ENCODE data around the gene DHX30. TPM values are rescaled to one million over a fixed set of nuclear protein-coding genes. Genes with fewer than 3 reads are reported as not detected.

Gene DHX30
- polyA plus RNA-seq, 3 donors = 70.6 to 83.7 (median 71.1) TPM

DNA sequence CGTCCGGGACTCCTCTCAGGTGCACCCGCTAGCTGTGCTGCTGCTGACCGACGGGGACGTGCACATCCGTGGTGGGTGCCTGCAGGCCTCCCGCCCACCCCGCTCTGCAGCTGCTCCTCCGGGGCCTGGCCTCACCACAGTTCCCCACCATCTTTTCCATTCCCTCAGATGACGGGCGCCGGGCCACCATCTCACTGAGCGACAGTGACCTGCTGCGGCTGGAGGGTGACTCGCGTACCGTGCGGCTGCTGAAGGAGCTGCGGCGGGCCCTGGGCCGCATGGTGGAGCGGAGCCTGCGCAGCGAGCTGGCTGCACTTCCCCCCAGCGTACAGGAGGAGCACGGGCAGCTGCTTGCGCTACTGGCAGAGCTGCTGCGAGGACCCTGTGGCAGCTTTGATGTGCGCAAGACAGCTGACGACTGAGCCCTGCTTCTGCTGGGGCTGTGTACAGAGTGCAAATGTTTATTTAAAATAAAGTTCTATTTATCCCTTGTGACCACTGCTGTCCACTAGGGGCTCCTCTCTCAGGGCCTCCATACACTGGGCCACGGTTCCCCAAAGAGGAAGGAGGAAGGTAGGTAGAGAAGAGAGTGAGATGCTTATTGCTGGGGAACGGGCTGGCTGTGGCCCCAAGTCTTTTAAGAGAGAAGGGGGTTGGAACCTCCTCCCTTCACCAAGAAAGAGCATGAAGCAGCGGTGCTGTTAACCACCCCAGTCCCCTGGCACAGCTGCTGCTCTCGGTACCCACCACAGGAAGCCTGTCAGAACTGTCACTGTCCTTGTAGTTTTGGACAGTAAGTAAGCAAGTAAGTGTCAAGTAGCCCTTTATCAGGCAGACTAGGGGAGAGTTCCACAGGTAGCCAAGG is 47.0 kb downstream of the DHX30 start:
- DNase-seq = no peak

DNA sequence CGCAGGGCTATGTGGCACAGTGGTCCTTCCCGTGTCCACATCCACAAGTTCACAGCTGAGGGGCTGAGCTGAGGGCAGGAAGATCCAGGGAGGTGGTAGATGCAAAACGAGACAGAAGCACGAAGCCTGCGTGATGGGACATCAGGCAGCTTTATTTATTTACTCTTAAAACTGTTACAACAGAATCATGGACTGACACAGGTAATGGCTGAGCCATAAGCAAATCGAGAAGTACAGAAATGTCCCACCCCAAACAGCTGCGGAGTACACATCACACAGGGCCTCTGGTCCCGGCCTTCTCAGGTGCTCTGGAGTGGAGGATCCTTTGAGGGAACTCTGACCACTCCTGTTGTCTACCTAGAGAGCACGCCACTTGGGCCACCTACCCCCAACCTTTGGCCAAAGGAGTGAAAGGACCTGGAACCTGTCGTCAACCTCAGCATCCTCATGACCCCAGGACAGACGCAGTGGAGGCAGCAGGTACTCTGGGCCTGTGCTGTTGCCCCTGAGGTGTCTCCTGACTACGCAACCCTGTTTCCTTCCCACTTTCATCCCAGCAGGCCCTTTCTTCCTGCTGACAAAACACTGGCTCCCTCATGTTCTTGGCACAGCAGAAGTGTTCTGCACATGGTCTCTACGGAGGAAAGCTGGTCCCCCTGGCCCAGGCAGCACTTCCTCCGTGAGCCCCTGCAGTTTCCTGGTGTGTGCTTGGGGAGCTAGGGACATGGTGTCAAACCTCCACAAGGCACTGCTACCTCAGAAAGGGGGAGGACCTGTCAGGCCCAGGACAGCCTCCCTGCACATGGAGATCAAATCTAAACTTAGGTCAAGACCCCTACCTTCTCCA is 47.8 kb downstream of the DHX30 start:
- DNase-seq = no peak

DNA sequence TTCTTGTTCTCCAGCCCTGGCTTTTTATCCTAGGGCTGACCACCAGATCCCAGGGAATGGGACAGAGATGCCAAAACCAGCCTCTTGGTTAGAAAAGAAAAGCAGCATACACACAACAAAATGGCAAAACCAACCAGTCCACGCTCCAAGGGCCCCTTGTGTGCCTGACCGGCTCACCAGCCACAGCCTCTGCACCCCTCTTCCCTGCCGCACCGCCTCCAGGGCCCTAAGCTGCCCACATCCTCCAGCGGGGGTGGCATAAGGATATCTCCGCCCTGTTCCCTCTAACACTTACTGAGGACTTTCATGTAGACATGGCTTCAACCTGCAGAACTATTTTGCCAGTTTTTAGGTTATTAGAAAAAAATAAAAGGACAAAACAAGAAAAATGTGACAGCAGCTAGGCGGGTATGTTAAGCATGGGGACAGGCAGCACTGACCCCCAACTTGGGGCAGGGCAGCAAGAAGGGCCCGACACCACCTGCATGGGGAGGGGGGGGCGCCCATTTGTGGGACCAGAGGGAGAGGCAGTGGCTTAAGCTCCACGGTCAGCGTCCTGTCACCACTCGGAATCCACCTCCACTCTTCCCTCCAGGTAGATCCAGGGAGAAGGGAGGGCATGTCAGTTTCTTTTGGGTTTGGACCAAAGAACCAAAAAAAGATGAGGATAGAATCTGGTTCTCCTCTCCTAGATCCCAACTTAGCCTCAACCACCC is 49.1 kb downstream of the DHX30 start:
- DNase-seq = no peak

- DNase-seq = no peak
Observed at GRCh38 chr3:47852604-47853602, 50.0 kb downstream of the DHX30 start.

DNA sequence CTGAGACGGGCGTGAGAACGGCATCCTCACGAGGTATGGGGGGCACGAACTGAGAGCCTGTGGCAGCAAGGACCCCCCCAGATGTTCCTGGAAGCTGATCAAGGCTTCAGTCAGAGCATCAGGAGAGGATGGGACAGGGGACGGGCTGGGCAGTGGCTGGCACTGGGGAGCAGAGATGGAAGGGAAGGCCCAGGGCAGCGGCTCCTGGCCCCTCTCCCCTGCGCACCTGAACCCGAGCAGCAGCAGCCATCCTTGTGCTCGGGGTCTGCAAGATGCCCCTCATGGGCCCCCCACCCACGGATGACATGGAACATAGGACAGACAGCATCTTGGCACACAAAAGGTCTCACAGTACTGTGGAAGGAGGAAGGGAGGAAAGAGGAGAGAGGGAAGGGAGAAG is 51.3 kb downstream of the DHX30 start:
- no peak for DNase-seq

GRCh38 chr3:47854720-47855455 is 52.0 kb downstream of the DHX30 start:
- no peak for DNase-seq

DNA sequence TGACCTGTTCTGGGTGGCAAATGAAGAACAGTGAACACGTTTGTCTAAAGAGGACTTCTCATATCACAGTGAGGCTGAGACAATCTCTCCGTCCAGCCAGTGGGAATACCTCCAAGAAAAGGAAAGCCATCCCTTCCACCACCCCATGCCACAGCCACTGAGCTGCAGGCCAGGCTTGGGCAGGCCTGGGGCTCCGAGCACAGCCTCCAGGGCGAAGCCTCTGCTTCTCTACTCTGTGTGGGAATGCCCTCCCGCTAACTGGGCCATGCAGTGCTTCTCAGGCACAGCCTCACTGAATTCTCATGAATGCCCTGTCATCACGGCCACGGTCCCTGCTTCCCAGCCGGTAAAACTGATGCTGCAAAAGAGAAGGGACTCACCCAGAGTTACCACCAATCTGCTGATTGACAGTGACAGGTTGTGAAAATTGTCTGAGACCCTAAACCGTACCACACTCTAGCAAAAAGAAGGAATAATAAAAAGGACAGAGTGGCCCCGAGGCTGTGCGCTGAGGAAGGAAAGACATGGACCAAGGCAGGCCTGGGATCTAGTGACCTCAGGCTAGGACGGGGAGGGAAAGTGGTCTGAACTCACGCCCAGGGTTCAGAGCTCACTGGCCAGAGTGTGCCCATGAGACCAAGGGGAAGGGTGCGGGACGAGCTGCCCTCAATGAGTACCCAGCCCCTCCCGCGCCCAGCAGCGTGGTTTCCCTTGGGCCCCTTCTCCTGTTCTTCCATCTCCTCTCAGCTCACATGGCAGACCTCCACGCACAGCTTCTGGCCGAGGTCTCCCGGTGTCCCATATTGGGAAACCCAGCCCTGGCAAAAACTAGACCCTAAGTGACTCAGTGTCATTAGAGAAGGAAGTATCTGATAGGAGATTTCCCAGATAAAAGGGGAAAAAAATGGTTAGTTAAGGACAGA is 52.8 kb downstream of the DHX30 start:
- DNase-seq = no peak

- DNase-seq = no peak
Observed at GRCh38 chr3:47856669-47857068, 53.7 kb downstream of the DHX30 start.

GRCh38 chr3:47857151-47857550 is 54.2 kb downstream of the DHX30 start:
- no peak for DNase-seq

DNA sequence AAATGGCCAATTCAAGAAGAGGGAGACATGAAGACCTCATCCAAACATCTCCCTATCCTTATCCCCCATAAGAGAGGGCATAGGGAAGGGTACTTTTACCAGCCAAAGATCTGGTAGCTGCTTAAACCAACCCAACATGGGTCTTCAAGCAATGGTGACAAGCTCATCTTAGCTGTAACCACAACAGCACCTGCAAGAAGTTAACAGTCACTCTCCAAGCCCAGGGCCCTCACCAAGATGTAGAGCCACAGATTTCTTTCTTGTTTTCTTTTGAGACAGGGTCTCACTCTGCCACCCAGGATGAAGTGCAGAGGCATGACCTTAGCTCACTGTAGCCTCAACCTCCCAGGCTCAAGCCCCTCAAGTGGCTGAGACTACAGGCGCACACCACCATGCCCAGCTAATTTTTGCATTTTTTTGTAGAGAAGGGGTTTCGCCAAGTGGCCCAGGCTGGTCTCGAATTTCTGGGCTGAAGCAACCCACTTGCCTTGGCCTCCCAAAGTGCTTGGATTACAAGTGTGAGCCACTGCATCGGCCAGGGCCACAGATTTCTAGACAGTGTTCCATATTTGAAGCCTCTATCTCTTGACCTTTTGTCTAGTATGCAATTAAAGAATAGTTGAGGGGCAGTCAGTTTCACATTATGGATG is 57.1 kb downstream of the DHX30 start:
- DNase-seq = no peak

GRCh38 chr3:47863391-47864128 is 60.6 kb downstream of the DHX30 start:
- no peak for DNase-seq

GRCh38 chr3:47865192-47865591 is 62.3 kb downstream of the DHX30 start:
- DNase-seq = no peak

- DNase-seq = no peak
Observed at GRCh38 chr3:47867451-47868044, 64.6 kb downstream of the DHX30 start.

GRCh38 chr3:47868306-47868705 is 65.4 kb downstream of the DHX30 start:
- no peak for DNase-seq

GRCh38 chr3:47870156-47870555 is 67.2 kb downstream of the DHX30 start:
- DNase-seq = no peak

GRCh38 chr3:47870702-47871260 is 67.8 kb downstream of the DHX30 start:
- DNase-seq = no peak

- DNase-seq = no peak
Observed at GRCh38 chr3:47871389-47871788, 68.5 kb downstream of the DHX30 start.
